Liver (tissue), 9 donors: ENCODE measurements around the gene MEF2A. TPM values are rescaled to one million over a fixed set of nuclear protein-coding genes. Genes with fewer than 3 reads are reported as not detected.

ENCODE experiments used
- DNase-seq: peaks from one replicate; pipeline ENCODE4 v3.0.0-alpha.2; 2017; ENCODE audit warnings: low spot score
- H3K27ac ChIP-seq, 2 donors: one replicate each; pipeline ENCODE4 v1.7.0; 2013; ENCODE audit warnings: inconsistent platforms in 2 of 2, low read length in 2 of 2, control low read depth in 1 of 2, low read depth in 1 of 2, mild to moderate bottlenecking in 1 of 2
- H3K27me3 ChIP-seq, 4 donors: one replicate each; pipeline versions ENCODE4 v1.6.1 to v1.7.0; 2013; ENCODE audit warnings: low read length in 3 of 4, inconsistent platforms in 1 of 4, mild to moderate bottlenecking in 1 of 4, moderate library complexity in 1 of 4; ENCODE audit not compliant: control insufficient read depth in 4 of 4, insufficient read depth in 4 of 4
- H3K36me3 ChIP-seq, 4 donors: one replicate each; pipeline versions ENCODE4 v1.6.1 to v1.7.0; 2013; ENCODE audit warnings: low read length in 3 of 4, mild to moderate bottlenecking in 3 of 4, low read depth in 1 of 4, moderate library complexity in 1 of 4; ENCODE audit not compliant: control insufficient read depth in 4 of 4, insufficient read depth in 3 of 4
- H3K4me1 ChIP-seq, 4 donors: one replicate each; pipeline versions ENCODE4 v1.6.1 to v1.7.0; 2013; ENCODE audit warnings: low read length in 3 of 4, mild to moderate bottlenecking in 3 of 4, moderate library complexity in 1 of 4; ENCODE audit not compliant: control insufficient read depth in 4 of 4, insufficient read depth in 4 of 4
- H3K4me3 ChIP-seq, 3 donors: one replicate each; pipeline versions ENCODE4 v1.6.1 to v1.7.0; 2013; ENCODE audit warnings: low read length in 3 of 3, control low read depth in 1 of 3, low read depth in 1 of 3, mild to moderate bottlenecking in 1 of 3
- H3K9ac ChIP-seq, 2 donors: one replicate each; pipeline ENCODE4 v1.7.0; 2013; ENCODE audit warnings: low read length in 2 of 2, mild to moderate bottlenecking in 2 of 2, moderate library complexity in 2 of 2, control low read depth in 1 of 2, low read depth in 1 of 2
- H3K9me3 ChIP-seq, 4 donors: one replicate each; pipeline versions ENCODE4 v1.6.1 to v1.7.0; 2013; ENCODE audit warnings: low read length in 3 of 4; ENCODE audit not compliant: control insufficient read depth in 4 of 4
- FOXA1 ChIP-seq: IDR thresholded peaks from 2 replicates; pipeline ENCODE4 v1.6.1; 2016; ENCODE audit warnings: antibody characterized with exemption
- FOXA2 ChIP-seq: IDR thresholded peaks from 2 replicates; pipeline ENCODE4 v1.6.1; 2016; ENCODE audit warnings: antibody characterized with exemption
- GABPA ChIP-seq, 2 donors: IDR thresholded peaks in 1 of 2; conservative IDR thresholded peaks in 1 of 2; 2 replicates each; pipeline ENCODE4 v1.6.1; 2016; ENCODE audit warnings: antibody characterized with exemption in 2 of 2, mild to moderate bottlenecking in 1 of 2, moderate library complexity in 1 of 2
- HNF4A ChIP-seq, 2 donors: conservative IDR thresholded peaks; 2 replicates each; pipeline ENCODE4 v1.6.1; 2016; ENCODE audit warnings: antibody characterized with exemption in 2 of 2, mild to moderate bottlenecking in 2 of 2
- HNF4G ChIP-seq: IDR thresholded peaks from 2 replicates; pipeline ENCODE4 v1.6.1; 2016; ENCODE audit warnings: antibody characterized with exemption
- JUND ChIP-seq, 2 donors: IDR thresholded peaks; 2 replicates each; pipeline ENCODE4 v1.6.1; 2016; ENCODE audit warnings: antibody characterized with exemption in 2 of 2
- RAD21 ChIP-seq, 2 donors: IDR thresholded peaks; 2 replicates each; pipeline ENCODE4 v1.6.1; 2016; ENCODE audit warnings: antibody characterized with exemption in 2 of 2, mild to moderate bottlenecking in 2 of 2
- RXRA ChIP-seq, 2 donors: IDR thresholded peaks; 2 replicates each; pipeline ENCODE4 v1.6.1; 2017 to 2018; ENCODE audit warnings: antibody characterized with exemption in 2 of 2, mild to moderate bottlenecking in 1 of 2
- SP1 ChIP-seq: IDR thresholded peaks from 2 replicates; pipeline ENCODE4 v1.6.1; 2018; ENCODE audit warnings: antibody characterized with exemption, mild to moderate bottlenecking
- TAF1 ChIP-seq: conservative IDR thresholded peaks from 2 replicates; pipeline ENCODE4 v1.6.1; 2016; ENCODE audit warnings: antibody characterized with exemption, mild to moderate bottlenecking
- YY1 ChIP-seq: IDR thresholded peaks from 2 replicates; pipeline ENCODE4 v1.6.1; 2016; ENCODE audit warnings: antibody characterized with exemption, mild to moderate bottlenecking
- ZBTB33 ChIP-seq: IDR thresholded peaks from 2 replicates; pipeline ENCODE4 v1.6.1; 2016; ENCODE audit warnings: antibody characterized with exemption
- WGBS: extraction: QIAGEN DNeasy Blood & Tissue Kit; methylation state at CpG from one replicate; pipeline ENCODE4 v1.1.7; 2013; 5-methylcytosine and 5-hydroxymethylcytosine counted together
- polyA plus RNA-seq, 2 donors: library from polyadenylated mRNA; stranded (reverse) in 1 of 2; unstranded in 1 of 2; fragments of 200-250 nt in 1 of 2; fragments of >200 nt in 1 of 2; fragmentation: Nextera tagmentation in 1 of 2; extraction: Ambion mirVana in 1 of 2; gene quantifications; one replicate each; pipeline versions ENCODE4 v1.2.1 to v1.2.3, GENCODE V29; 2013 to 2015
- total RNA-seq, 2 donors: library from RNA; depleted of rRNA; stranded (reverse); fragments of >200 nt; gene quantifications; one replicate each; pipeline ENCODE4 v1.2.3, GENCODE V29; 2014
- TF ChIP-seq, protein P1 (sequence below): IDR thresholded peaks from 2 replicates; pipeline ENCODE4 v1.6.1; 2016; ENCODE audit warnings: antibody characterized with exemption, mild to moderate bottlenecking
- TF ChIP-seq, protein P2 (sequence below): fragments of 150-350 bp; IDR thresholded peaks from 2 replicates; pipeline ENCODE4 v1.5.1; 2017; ENCODE audit warnings: improper control_type of control experiment, low read depth, low read length; ENCODE audit not compliant: missing input control
- TF ChIP-seq, protein P3 (sequence below): IDR thresholded peaks from 2 replicates; pipeline ENCODE4 v1.6.1; 2016; ENCODE audit warnings: antibody characterized with exemption
- TF ChIP-seq, protein P4 (sequence below): IDR thresholded peaks from 2 replicates; pipeline ENCODE4 v1.6.1; 2016; ENCODE audit warnings: antibody characterized with exemption
- donor health status: healthy.
- donor health status: healthy.
- donor health status: healthy.
- donor health status: healthy.
- donor health status: healthy.

The MEF2A gene
- total and polyA plus RNA-seq, 4 donors: 8.5 to 45.9 (median 18.2) TPM

- Histone ChIP-seq H3K27ac (no peak overlapping the region), H3K9ac (no peak overlapping the region), H3K4me1 (no peaks in the 10 kb centered on the region), H3K9me3 (no peaks in the 10 kb centered on the region), H3K27me3 (no peaks in the 10 kb centered on the region), H3K4me3 (no peak overlapping the region), H3K36me3 (no peaks in the 10 kb centered on the region)
- WGBS: 8% methylated on average over 7 of the region's 7 CpGs
- TF ChIP-seq, protein P1, sequence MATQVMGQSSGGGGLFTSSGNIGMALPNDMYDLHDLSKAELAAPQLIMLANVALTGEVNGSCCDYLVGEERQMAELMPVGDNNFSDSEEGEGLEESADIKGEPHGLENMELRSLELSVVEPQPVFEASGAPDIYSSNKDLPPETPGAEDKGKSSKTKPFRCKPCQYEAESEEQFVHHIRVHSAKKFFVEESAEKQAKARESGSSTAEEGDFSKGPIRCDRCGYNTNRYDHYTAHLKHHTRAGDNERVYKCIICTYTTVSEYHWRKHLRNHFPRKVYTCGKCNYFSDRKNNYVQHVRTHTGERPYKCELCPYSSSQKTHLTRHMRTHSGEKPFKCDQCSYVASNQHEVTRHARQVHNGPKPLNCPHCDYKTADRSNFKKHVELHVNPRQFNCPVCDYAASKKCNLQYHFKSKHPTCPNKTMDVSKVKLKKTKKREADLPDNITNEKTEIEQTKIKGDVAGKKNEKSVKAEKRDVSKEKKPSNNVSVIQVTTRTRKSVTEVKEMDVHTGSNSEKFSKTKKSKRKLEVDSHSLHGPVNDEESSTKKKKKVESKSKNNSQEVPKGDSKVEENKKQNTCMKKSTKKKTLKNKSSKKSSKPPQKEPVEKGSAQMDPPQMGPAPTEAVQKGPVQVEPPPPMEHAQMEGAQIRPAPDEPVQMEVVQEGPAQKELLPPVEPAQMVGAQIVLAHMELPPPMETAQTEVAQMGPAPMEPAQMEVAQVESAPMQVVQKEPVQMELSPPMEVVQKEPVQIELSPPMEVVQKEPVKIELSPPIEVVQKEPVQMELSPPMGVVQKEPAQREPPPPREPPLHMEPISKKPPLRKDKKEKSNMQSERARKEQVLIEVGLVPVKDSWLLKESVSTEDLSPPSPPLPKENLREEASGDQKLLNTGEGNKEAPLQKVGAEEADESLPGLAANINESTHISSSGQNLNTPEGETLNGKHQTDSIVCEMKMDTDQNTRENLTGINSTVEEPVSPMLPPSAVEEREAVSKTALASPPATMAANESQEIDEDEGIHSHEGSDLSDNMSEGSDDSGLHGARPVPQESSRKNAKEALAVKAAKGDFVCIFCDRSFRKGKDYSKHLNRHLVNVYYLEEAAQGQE: no peak
- TF ChIP-seq, protein P2, sequence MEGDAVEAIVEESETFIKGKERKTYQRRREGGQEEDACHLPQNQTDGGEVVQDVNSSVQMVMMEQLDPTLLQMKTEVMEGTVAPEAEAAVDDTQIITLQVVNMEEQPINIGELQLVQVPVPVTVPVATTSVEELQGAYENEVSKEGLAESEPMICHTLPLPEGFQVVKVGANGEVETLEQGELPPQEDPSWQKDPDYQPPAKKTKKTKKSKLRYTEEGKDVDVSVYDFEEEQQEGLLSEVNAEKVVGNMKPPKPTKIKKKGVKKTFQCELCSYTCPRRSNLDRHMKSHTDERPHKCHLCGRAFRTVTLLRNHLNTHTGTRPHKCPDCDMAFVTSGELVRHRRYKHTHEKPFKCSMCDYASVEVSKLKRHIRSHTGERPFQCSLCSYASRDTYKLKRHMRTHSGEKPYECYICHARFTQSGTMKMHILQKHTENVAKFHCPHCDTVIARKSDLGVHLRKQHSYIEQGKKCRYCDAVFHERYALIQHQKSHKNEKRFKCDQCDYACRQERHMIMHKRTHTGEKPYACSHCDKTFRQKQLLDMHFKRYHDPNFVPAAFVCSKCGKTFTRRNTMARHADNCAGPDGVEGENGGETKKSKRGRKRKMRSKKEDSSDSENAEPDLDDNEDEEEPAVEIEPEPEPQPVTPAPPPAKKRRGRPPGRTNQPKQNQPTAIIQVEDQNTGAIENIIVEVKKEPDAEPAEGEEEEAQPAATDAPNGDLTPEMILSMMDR: peak; percentile 77
- no peak for TF ChIP-seq FOXA1
- TF ChIP-seq YY1: no peak
- TF ChIP-seq JUND (IDR thresholded peaks at IDR 0.05): no peak
- no peak for TF ChIP-seq SP1
- no peak for TF ChIP-seq HNF4A (conservative IDR thresholded peaks at IDR 0.05)
- peak; percentile 92 to 94 for TF ChIP-seq RAD21 (IDR thresholded peaks at IDR 0.05)
- no peak for TF ChIP-seq TAF1
- DNase-seq: no peak
Observed at GRCh38 chr15:99755692-99756409, 190.1 kb downstream of the MEF2A start.

GRCh38 chr15:99762288-99762687 is 196.5 kb downstream of the MEF2A start:
- 97% methylated on average over 1 of the region's 1 CpG for WGBS
- no peaks in the 10 kb centered on the region for H3K4me1 ChIP-seq
- no peak for TF ChIP-seq HNF4A (conservative IDR thresholded peaks at IDR 0.05)
- TF ChIP-seq, protein P3, sequence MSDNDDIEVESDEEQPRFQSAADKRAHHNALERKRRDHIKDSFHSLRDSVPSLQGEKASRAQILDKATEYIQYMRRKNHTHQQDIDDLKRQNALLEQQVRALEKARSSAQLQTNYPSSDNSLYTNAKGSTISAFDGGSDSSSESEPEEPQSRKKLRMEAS: no peak
- TF ChIP-seq, protein P4, sequence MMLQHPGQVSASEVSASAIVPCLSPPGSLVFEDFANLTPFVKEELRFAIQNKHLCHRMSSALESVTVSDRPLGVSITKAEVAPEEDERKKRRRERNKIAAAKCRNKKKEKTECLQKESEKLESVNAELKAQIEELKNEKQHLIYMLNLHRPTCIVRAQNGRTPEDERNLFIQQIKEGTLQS: no peak
- TF ChIP-seq ZBTB33: no peak
- no peak for TF ChIP-seq GABPA (IDR thresholded peaks at IDR 0.05 in 1 of 2, conservative IDR thresholded peaks at IDR 0.05 in 1 of 2)
- TF ChIP-seq FOXA1: no peak
- no peak for TF ChIP-seq HNF4G
- TF ChIP-seq FOXA2: no peak
- no peak for TF ChIP-seq JUND (IDR thresholded peaks at IDR 0.05)
- no peak for TF ChIP-seq RXRA (IDR thresholded peaks at IDR 0.05)
- TF ChIP-seq, protein P2: no peak

More at GRCh38 chr15:99762288-99762687, 196.5 kb downstream of the MEF2A start:
- Histone ChIP-seq H3K9ac (no peak overlapping the region), H3K27me3 (no peaks in the 10 kb centered on the region), H3K9me3 (no peaks in the 10 kb centered on the region), H3K27ac (no peak overlapping the region), H3K4me3 (no peak overlapping the region), H3K36me3 (no peaks in the 10 kb centered on the region)
- DNase-seq: no peak
